H1 (cell line): ENCODE results near the gene SH3RF2. TPM values are rescaled to one million over a fixed set of nuclear protein-coding genes. Genes with fewer than 3 reads are reported as not detected.

ENCODE experiments used
- BRCA1 ChIP-seq: IDR thresholded peaks from 2 replicates; pipeline ENCODE4 v1.6.1; 2012; ENCODE audit warnings: low read depth, low read length, improper control_type of control experiment
- GTF2F1 ChIP-seq: IDR thresholded peaks from 2 replicates; pipeline ENCODE4 v1.6.1; 2012; ENCODE audit warnings: low read depth, low read length, improper control_type of control experiment, borderline replicate concordance
- SIN3A ChIP-seq, 2 experiments: IDR thresholded peaks in 1 of 2; conservative IDR thresholded peaks in 1 of 2; 2 replicates each; pipeline ENCODE4 v1.6.1; 2011 to 2012; ENCODE audit warnings: low read length in 2 of 2, improper control_type of control experiment in 1 of 2, low read depth in 1 of 2, mild to moderate bottlenecking in 1 of 2
- polyA plus RNA-seq, 7 experiments: library from polyadenylated mRNA; depleted of rRNA in 3 of 7; stranded (reverse) in 5 of 7; unstranded in 2 of 7; fragments of >200 nt in 5 of 7; fragments of 200-250 nt in 2 of 7; gene quantifications; 1 replicate in 5 of 7; 2 replicates in 1 of 7; 4 replicates in 1 of 7; pipeline versions ENCODE4 v1.2.1 to v1.2.3, GENCODE V29; 2011 to 2013; ENCODE audit warnings: missing spikeins in 2 of 7, mixed read lengths in 2 of 7
- total RNA-seq: library from RNA; stranded (reverse); fragmentation: NEBNext Ultra II Directional; extraction: Animal tissue kit (Norgen Biotek cat#: 25700); gene quantifications from 2 replicates; pipeline ENCODE4 v1.2.1, GENCODE V29; 2021

Gene SH3RF2
- total and polyA plus RNA-seq, 2 of the 8 experiments (the other 6 are each of a cell fraction or from before 2014, with no cell fraction given) = 0.80 to 0.95 TPM

GRCh38 chr5:146069780-146070099 lies 133.4 kb downstream of the SH3RF2 start (continued):
- no peak for TF ChIP-seq GTF2F1
- no peak for TF ChIP-seq BRCA1
- no peak for TF ChIP-seq SIN3A (conservative IDR thresholded peaks at IDR 0.05 in 1 of 2, IDR thresholded peaks at IDR 0.05 in 1 of 2; ENCODE audit: low read depth in 1 of 2, low read length in 2 of 2)
